Chondrocyte (in vitro differentiated cells): ENCODE measurements around the gene ZFC3H1. TPM values are rescaled to one million over a fixed set of nuclear protein-coding genes. Genes with fewer than 3 reads are reported as not detected.

ENCODE experiments used
- DNase-seq: peaks from one replicate; pipeline ENCODE4 v3.0.0; 2021; ENCODE audit warnings: mixed read lengths, low spot score
- H3K27ac Mint-ChIP-seq: one replicate; pipeline ENCODE4 v1.8.0; 2021; ENCODE audit warnings: mild to moderate bottlenecking, moderate library complexity, mixed read lengths; ENCODE audit not compliant: unreplicated experiment
- H3K27me3 Mint-ChIP-seq: 2 replicates; pipeline ENCODE4 v1.8.0; 2021; ENCODE audit warnings: low read depth, mixed read lengths
- H3K36me3 Mint-ChIP-seq: 2 replicates; pipeline ENCODE4 v1.8.0; 2021; ENCODE audit warnings: low read depth, mixed read lengths
- H3K4me1 Mint-ChIP-seq: 2 replicates; pipeline ENCODE4 v1.8.0; 2021; ENCODE audit warnings: low read depth, mild to moderate bottlenecking, mixed read lengths
- H3K4me3 Mint-ChIP-seq: one replicate; pipeline ENCODE4 v1.8.0; 2021; ENCODE audit warnings: mild to moderate bottlenecking, moderate library complexity, mixed read lengths; ENCODE audit not compliant: unreplicated experiment
- H3K9me3 Mint-ChIP-seq: 2 replicates; pipeline ENCODE4 v1.8.0; 2021; ENCODE audit warnings: low read depth, mixed read lengths
- total RNA-seq: library from RNA; stranded (reverse); gene quantifications from 3 replicates; pipeline ENCODE4 v1.2.1, GENCODE V29; 2021
- TF ChIP-seq, protein P1 (sequence below): fragments of 200-600 bp; sonication (generic); IDR thresholded peaks from 2 replicates; pipeline ENCODE4 v1.5.0; 2021; ENCODE audit warnings: antibody characterized with exemption, mild to moderate bottlenecking, moderate library complexity

The ZFC3H1 gene
- total RNA-seq, 1 donor from 2014 or later, result 39.6 TPM

DNA sequence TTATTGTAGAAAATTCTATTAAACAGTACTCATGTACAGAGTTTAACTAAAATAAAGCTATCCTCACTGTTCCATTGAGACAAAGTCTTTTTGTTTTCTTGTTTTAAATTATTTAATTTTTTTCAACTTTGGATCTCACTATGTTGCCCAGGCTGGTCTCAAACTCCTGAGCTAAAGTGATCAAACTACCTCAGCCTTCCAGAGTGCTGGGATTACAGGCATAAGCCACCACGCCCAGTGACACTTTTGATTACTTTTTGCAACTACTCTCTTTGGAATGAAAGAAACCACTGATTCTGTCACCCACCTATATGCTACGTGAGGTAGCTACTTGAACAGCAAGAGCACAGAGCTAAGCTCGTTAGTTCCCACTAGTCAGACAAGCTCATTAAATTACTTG, 17.1 kb downstream of the ZFC3H1 start:
- peaks cover 13% of the 10 kb centered on the region for H3K4me1 Mint-ChIP-seq
- no peak for DNase-seq
- no peak overlapping the region for H3K27ac Mint-ChIP-seq
- no peaks in the 10 kb centered on the region for H3K9me3 Mint-ChIP-seq
- H3K27me3 Mint-ChIP-seq, result no peaks in the 10 kb centered on the region
- no peak overlapping the region for H3K4me3 Mint-ChIP-seq
- H3K36me3 Mint-ChIP-seq, result peaks cover 21% of the 10 kb centered on the region
- TF ChIP-seq, protein P1, sequence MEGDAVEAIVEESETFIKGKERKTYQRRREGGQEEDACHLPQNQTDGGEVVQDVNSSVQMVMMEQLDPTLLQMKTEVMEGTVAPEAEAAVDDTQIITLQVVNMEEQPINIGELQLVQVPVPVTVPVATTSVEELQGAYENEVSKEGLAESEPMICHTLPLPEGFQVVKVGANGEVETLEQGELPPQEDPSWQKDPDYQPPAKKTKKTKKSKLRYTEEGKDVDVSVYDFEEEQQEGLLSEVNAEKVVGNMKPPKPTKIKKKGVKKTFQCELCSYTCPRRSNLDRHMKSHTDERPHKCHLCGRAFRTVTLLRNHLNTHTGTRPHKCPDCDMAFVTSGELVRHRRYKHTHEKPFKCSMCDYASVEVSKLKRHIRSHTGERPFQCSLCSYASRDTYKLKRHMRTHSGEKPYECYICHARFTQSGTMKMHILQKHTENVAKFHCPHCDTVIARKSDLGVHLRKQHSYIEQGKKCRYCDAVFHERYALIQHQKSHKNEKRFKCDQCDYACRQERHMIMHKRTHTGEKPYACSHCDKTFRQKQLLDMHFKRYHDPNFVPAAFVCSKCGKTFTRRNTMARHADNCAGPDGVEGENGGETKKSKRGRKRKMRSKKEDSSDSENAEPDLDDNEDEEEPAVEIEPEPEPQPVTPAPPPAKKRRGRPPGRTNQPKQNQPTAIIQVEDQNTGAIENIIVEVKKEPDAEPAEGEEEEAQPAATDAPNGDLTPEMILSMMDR, result no peak

DNA sequence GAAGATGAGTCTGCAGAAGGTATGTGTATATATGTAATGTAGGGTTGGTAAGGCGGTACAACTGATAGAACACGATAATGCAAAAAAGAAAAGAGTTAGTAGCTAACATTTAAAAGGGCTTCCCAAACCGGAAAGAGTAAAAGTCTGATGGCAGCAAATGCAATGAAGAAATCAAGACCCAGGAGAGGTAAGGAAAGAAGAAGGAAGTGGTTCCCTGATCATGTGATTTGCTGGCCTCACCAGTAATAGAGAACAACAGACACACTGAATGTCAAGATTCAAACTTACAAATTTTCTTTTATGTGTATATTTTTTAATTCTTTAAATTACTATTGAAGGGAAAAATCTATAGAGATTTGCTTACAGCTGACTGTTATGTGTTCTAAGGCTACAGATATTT, 18.4 kb downstream of the ZFC3H1 start:
- H3K4me3 Mint-ChIP-seq, result no peak overlapping the region
- no peaks in the 10 kb centered on the region for H3K27me3 Mint-ChIP-seq
- no peak for DNase-seq
- peaks cover 23% of the 10 kb centered on the region for H3K36me3 Mint-ChIP-seq
- H3K4me1 Mint-ChIP-seq, result peaks cover 16% of the 10 kb centered on the region
- H3K9me3 Mint-ChIP-seq, result no peaks in the 10 kb centered on the region
- H3K27ac Mint-ChIP-seq, result no peak overlapping the region
- TF ChIP-seq, protein P1, result no peak

DNA sequence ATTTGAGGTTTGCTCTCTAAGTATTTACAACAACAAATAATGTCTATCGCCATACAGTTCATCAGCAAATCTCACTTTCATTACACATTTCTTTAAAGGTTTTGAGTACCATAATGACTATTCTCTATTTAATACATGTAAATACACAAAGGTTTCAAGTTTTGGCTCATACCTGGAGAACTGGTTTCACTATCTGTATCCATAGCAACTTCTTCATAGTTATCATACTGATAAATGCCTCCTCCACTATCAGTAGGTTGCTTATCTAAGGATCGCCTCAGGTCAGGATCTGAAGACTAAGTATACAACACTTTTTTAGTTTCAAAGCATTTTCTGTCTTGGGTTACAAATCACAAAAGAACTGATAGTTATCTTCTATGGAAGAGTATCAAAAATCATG, 21.4 kb downstream of the ZFC3H1 start:
- Mint-ChIP-seq H3K36me3 (peaks cover 27% of the 10 kb centered on the region), H3K27ac (peak overlapping the region; percentile 56), H3K4me3 (no peak overlapping the region)

DNA sequence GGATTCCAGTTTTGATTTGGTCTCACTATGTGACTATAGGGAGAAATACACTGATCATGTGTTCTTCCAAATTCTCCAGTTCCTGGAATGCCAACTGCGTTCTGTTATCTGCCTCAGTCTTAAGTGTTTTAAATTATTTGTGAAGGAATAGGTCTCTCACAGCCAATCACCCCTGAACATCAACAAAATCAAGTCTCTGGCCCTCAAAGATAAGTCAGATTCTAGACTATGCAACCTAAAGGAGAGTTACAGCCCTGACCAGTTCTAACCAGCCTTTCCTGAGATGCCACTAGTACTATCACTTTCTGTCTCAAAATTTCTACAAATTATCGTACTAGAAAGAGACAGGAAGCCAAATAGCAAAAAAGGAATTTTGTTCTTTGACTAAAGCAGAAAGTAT, 22.3 kb downstream of the ZFC3H1 start:
- Mint-ChIP-seq H3K27me3 (no peaks in the 10 kb centered on the region), H3K36me3 (peaks cover 31% of the 10 kb centered on the region), H3K4me3 (no peak overlapping the region), H3K27ac (peak overlapping the region; percentile 56), H3K9me3 (no peaks in the 10 kb centered on the region), H3K4me1 (peaks cover 36% of the 10 kb centered on the region)
- no peak for DNase-seq
- TF ChIP-seq, protein P1, result no peak

More for the DNA sequence above, 21.4 kb downstream of the ZFC3H1 start:
- TF ChIP-seq, protein P1, result no peak
- DNase-seq, result no peak
- H3K9me3 Mint-ChIP-seq, result no peaks in the 10 kb centered on the region
- H3K27me3 Mint-ChIP-seq, result no peaks in the 10 kb centered on the region
- H3K4me1 Mint-ChIP-seq, result peaks cover 31% of the 10 kb centered on the region

DNA sequence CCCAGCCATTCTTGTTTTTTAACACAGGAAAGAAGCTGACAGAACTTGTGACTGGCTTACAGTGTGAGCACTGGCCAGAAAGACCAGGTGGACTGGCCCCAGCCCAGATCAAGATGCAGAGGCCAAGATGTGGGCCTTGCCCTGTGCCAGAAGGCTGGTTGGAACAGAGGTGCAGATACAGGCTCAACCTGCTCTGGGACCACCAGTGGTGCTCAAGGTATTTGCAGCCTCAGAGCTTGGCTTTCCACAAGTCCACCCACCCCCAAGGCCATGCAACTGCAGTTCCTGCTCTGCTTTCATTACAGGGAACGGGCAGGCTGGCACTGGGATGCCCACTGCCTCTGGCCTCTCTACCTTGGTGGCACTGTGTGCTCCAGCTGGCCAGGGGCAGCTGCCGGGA, 23.3 kb downstream of the ZFC3H1 start:
- peak; percentile 50 for DNase-seq
- TF ChIP-seq, protein P1, result no peak
- Mint-ChIP-seq H3K9me3 (no peaks in the 10 kb centered on the region), H3K36me3 (peaks cover 31% of the 10 kb centered on the region), H3K4me1 (peaks cover 36% of the 10 kb centered on the region), H3K27ac (no peak overlapping the region), H3K27me3 (no peaks in the 10 kb centered on the region), H3K4me3 (no peak overlapping the region)
